NCI-H2196 treated with DMSO at 0.1 percent for 48 hours (cell line): Measurements from ENCODE around the gene LTB4R2.

Experiments
- DNase-seq: peaks from one replicate; lab custom pipeline; 2025; ENCODE audit not compliant: unreplicated experiment; lab: John Stamatoyannopoulos, UW

The LTB4R2 gene

GRCh38 chr14:24309538-24310264 is at the start of gene LTB4R2:
LTB4R2 (plus strand) TSS chr14:24310140; CDS start chr14:24310665, 525 bp downstream.
- no peak for DNase-seq

- DNase-seq, result no peak
Measured at GRCh38 chr14:24260780-24261157, 49.2 kb upstream of the LTB4R2 start.

- DNase-seq, result no peak
Measured at GRCh38 chr14:24261256-24261968, 48.5 kb upstream of the LTB4R2 start.

- no peak for DNase-seq
Measured at GRCh38 chr14:24261969-24262327, 48.0 kb upstream of the LTB4R2 start.

GRCh38 chr14:24262821-24263733 is 46.9 kb upstream of the LTB4R2 start, which contains the start of gene TGM1:
TGM1 (minus strand) TSS chr14:24263177; CDS start chr14:24262352, 825 bp downstream.
- no peak for DNase-seq

- DNase-seq, result no peak
Measured at GRCh38 chr14:24263848-24264247, 46.1 kb upstream of the LTB4R2 start.

GRCh38 chr14:24264298-24264697 is 45.6 kb upstream of the LTB4R2 start:
- DNase-seq, result no peak

- no peak for DNase-seq
Measured at GRCh38 chr14:24266344-24267244, 43.3 kb upstream of the LTB4R2 start.

- DNase-seq, result no peak
Measured at GRCh38 chr14:24267516-24267915, 42.4 kb upstream of the LTB4R2 start.

- DNase-seq, result no peak
Measured at GRCh38 chr14:24268225-24268624, 41.7 kb upstream of the LTB4R2 start.

GRCh38 chr14:24269368-24269767 is 40.6 kb upstream of the LTB4R2 start:
- DNase-seq, result no peak

- no peak for DNase-seq
Measured at GRCh38 chr14:24269910-24270536, 39.9 kb upstream of the LTB4R2 start.

GRCh38 chr14:24270537-24271133 is 39.3 kb upstream of the LTB4R2 start:
- DNase-seq, result no peak

GRCh38 chr14:24271134-24271833 is 38.7 kb upstream of the LTB4R2 start, which contains the start of gene RABGGTA:
RABGGTA (minus strand) TSS chr14:24271597; CDS start chr14:24271115, 482 bp downstream.
- peak; percentile 87 for DNase-seq

GRCh38 chr14:24271834-24272263 is 38.1 kb upstream of the LTB4R2 start:
- DNase-seq, result no peak

- DNase-seq, result no peak
Measured at GRCh38 chr14:24272467-24272866, 37.5 kb upstream of the LTB4R2 start.

GRCh38 chr14:24273422-24273998 is 36.4 kb upstream of the LTB4R2 start:
- no peak for DNase-seq

- no peak for DNase-seq
Measured at GRCh38 chr14:24274101-24274543, 35.8 kb upstream of the LTB4R2 start.
